ENCODE results near the gene RBMX2.

DNA sequence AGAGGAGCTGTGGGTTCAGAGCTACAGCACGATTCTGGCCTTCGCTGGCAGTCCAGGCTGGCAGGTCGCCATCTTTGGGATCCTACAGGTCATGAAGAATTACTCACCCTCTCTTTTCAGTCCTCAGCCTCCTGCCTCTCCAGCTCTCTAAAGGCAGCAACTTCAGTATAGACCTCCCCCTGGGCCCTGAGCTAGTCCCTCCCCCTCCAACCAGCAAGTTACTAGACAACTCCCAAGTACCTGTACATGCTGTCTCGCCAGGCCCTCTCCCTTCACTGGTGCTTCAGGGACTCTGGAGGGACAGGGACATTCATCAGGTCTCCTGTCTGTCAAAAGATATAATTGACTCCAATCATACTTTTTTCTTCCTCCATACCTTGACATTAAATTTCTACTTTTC, 16.3 kb upstream of the RBMX2 start, which contains the start of gene GPR119:
- TF ChIP-seq, protein P1, sequence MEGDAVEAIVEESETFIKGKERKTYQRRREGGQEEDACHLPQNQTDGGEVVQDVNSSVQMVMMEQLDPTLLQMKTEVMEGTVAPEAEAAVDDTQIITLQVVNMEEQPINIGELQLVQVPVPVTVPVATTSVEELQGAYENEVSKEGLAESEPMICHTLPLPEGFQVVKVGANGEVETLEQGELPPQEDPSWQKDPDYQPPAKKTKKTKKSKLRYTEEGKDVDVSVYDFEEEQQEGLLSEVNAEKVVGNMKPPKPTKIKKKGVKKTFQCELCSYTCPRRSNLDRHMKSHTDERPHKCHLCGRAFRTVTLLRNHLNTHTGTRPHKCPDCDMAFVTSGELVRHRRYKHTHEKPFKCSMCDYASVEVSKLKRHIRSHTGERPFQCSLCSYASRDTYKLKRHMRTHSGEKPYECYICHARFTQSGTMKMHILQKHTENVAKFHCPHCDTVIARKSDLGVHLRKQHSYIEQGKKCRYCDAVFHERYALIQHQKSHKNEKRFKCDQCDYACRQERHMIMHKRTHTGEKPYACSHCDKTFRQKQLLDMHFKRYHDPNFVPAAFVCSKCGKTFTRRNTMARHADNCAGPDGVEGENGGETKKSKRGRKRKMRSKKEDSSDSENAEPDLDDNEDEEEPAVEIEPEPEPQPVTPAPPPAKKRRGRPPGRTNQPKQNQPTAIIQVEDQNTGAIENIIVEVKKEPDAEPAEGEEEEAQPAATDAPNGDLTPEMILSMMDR (IDR thresholded peaks at IDR 0.05): no peak
- no peak for TF ChIP-seq POLR2A (IDR thresholded peaks at IDR 0.05; ENCODE audit: low read length)
- no peak for TF ChIP-seq CEBPB (IDR thresholded peaks at IDR 0.05)
- TF ChIP-seq JUN (IDR thresholded peaks at IDR 0.05): no peak
- TF ChIP-seq PHF8 (IDR thresholded peaks at IDR 0.05; ENCODE audit: borderline replicate concordance, low read depth): no peak
- TF ChIP-seq SMC3 (IDR thresholded peaks at IDR 0.05): no peak
- TF ChIP-seq BHLHE40 (IDR thresholded peaks at IDR 0.05; ENCODE audit: low read depth, low read length): no peak
- no peak for TF ChIP-seq SREBF2 (IDR thresholded peaks at IDR 0.05)
- TF ChIP-seq MYC (IDR thresholded peaks at IDR 0.05; ENCODE audit: borderline replicate concordance, low read length): no peak
- no peak for TF ChIP-seq ESRRA (IDR thresholded peaks at IDR 0.05; ENCODE audit: borderline replicate concordance, low read length)
- TF ChIP-seq, protein P2, sequence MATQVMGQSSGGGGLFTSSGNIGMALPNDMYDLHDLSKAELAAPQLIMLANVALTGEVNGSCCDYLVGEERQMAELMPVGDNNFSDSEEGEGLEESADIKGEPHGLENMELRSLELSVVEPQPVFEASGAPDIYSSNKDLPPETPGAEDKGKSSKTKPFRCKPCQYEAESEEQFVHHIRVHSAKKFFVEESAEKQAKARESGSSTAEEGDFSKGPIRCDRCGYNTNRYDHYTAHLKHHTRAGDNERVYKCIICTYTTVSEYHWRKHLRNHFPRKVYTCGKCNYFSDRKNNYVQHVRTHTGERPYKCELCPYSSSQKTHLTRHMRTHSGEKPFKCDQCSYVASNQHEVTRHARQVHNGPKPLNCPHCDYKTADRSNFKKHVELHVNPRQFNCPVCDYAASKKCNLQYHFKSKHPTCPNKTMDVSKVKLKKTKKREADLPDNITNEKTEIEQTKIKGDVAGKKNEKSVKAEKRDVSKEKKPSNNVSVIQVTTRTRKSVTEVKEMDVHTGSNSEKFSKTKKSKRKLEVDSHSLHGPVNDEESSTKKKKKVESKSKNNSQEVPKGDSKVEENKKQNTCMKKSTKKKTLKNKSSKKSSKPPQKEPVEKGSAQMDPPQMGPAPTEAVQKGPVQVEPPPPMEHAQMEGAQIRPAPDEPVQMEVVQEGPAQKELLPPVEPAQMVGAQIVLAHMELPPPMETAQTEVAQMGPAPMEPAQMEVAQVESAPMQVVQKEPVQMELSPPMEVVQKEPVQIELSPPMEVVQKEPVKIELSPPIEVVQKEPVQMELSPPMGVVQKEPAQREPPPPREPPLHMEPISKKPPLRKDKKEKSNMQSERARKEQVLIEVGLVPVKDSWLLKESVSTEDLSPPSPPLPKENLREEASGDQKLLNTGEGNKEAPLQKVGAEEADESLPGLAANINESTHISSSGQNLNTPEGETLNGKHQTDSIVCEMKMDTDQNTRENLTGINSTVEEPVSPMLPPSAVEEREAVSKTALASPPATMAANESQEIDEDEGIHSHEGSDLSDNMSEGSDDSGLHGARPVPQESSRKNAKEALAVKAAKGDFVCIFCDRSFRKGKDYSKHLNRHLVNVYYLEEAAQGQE (IDR thresholded peaks at IDR 0.05): no peak
- TF ChIP-seq GATA3 (IDR thresholded peaks at IDR 0.05; ENCODE audit: borderline replicate concordance): no peak
- TF ChIP-seq JUNB (IDR thresholded peaks at IDR 0.05): no peak
